B cell (primary cell): Measurements from ENCODE around the gene EDC3. TPM values are rescaled to one million over a fixed set of nuclear protein-coding genes. Genes with fewer than 3 reads are reported as not detected.

Experiments used
- ATAC-seq: fragments of 200-7000 bp; cut with Tn5 transposase; one replicate; pipeline ENCODE4 v1.10.0; 2021; ENCODE audit warnings: low read depth, mild to moderate bottlenecking, moderate number of reproducible peaks, moderate library complexity
- CTCF ChIA-PET: fragments of 350-600 bp; sonication (Branson Sonifier 250); formaldehyde crosslinking; loops from one replicate; lab custom pipeline; 2021; ENCODE audit warnings: antibody characterized with exemption, inconsistent platforms; lab: Charles Lee
- POLR2A ChIA-PET: fragments of 350-600 bp; sonication (Branson Sonifier 250); formaldehyde crosslinking; loops from one replicate; lab custom pipeline; 2021; ENCODE audit warnings: antibody characterized with exemption; lab: Charles Lee
- DNase-seq: peaks from one replicate; pipeline ENCODE4 v3.0.0; 2013
- H2AFZ ChIP-seq: 2 replicates; pipeline ENCODE4 v1.6.1; 2012; ENCODE audit warnings: mild to moderate bottlenecking, low read depth, low read length; ENCODE audit not compliant: insufficient read depth, poor library complexity, severe bottlenecking
- H3K27ac ChIP-seq, 2 donors: 1 replicate in 1 of 2; 2 replicates in 1 of 2; pipeline ENCODE4 v1.5.1; 2012 to 2013; ENCODE audit warnings: low read length in 2 of 2, mild to moderate bottlenecking in 2 of 2, moderate library complexity in 1 of 2
- H3K27me3 ChIP-seq, 4 experiments: fragments of 200-600 bp in 1 of 4; sonication (generic) in 1 of 4; replicated peaks in 1 of 4; 1 replicate in 2 of 4; 2 replicates in 2 of 4; pipeline versions ENCODE4 v1.6.1 to v1.7.0; 2013 to 2016; ENCODE audit warnings: low read length in 3 of 4, mild to moderate bottlenecking in 2 of 4, mixed read lengths in 1 of 4, moderate library complexity in 1 of 4; ENCODE audit not compliant: insufficient read depth in 4 of 4, control insufficient read depth in 3 of 4; ENCODE audit errors: control extremely low read depth in 1 of 4
- H3K36me3 ChIP-seq, 2 experiments: replicated peaks in 1 of 2; 1 replicate in 1 of 2; 2 replicates in 1 of 2; pipeline versions ENCODE4 v1.6.1 to v1.7.1; 2013; ENCODE audit warnings: low read length in 1 of 2; ENCODE audit not compliant: insufficient read depth in 2 of 2, control insufficient read depth in 1 of 2; ENCODE audit errors: control extremely low read depth in 1 of 2, extremely low read depth in 1 of 2
- H3K4me1 ChIP-seq, 2 donors: fragments of 200-600 bp in 1 of 2; sonication (generic) in 1 of 2; 1 replicate in 1 of 2; 2 replicates in 1 of 2; pipeline versions ENCODE4 v1.5.1 to v1.6.1; 2013 to 2017; ENCODE audit warnings: low read length in 2 of 2; ENCODE audit not compliant: control insufficient read depth in 2 of 2, insufficient read depth in 2 of 2
- H3K4me2 ChIP-seq: replicated peaks from 2 replicates; pipeline ENCODE3; 2012; ENCODE audit warnings: mild to moderate bottlenecking, low read depth, low read length; ENCODE audit not compliant: poor library complexity, severe bottlenecking
- H3K4me3 ChIP-seq, 5 experiments: fragments of 200-600 bp in 1 of 5; sonication (generic) in 1 of 5; 1 replicate in 3 of 5; 2 replicates in 2 of 5; pipeline versions ENCODE4 v1.5.1 to v1.7.0; 2011 to 2016; ENCODE audit warnings: low read length in 4 of 5, mild to moderate bottlenecking in 4 of 5, low read depth in 2 of 5, control low read depth in 1 of 5, moderate library complexity in 1 of 5; ENCODE audit not compliant: insufficient read depth in 1 of 5; ENCODE audit errors: control extremely low read depth in 1 of 5, extremely low read depth in 1 of 5
- H3K79me2 ChIP-seq: fragments of 200-600 bp; sonication (generic); one replicate; pipeline ENCODE4 v1.6.0; 2016; ENCODE audit warnings: low read length; ENCODE audit not compliant: control insufficient read depth, insufficient read depth
- H3K9ac ChIP-seq: fragments of 200-600 bp; sonication (generic); 2 replicates; pipeline ENCODE4 v1.6.1; 2017; ENCODE audit warnings: mild to moderate bottlenecking, low read length, moderate library complexity
- H3K9me3 ChIP-seq, 3 donors: one replicate each; pipeline versions ENCODE4 v1.6.1 to v1.7.1; 2013; ENCODE audit warnings: low read length in 2 of 3; ENCODE audit not compliant: control insufficient read depth in 2 of 3, insufficient read depth in 1 of 3; ENCODE audit errors: control extremely low read depth in 1 of 3
- H4K20me1 ChIP-seq: 2 replicates; pipeline ENCODE4 v1.6.0; 2012; ENCODE audit warnings: mild to moderate bottlenecking, low read length; ENCODE audit not compliant: insufficient read depth, control insufficient read depth, poor library complexity, severe bottlenecking
- H3K27ac Mint-ChIP-seq: one replicate; pipeline ENCODE4 v1.8.0; 2021; ENCODE audit warnings: mixed read lengths
- H3K27me3 Mint-ChIP-seq: one replicate; pipeline ENCODE4 v1.8.0; 2021; ENCODE audit warnings: mixed read lengths
- H3K4me1 Mint-ChIP-seq: one replicate; pipeline ENCODE4 v1.8.0; 2021; ENCODE audit warnings: mixed read lengths
- H3K4me3 Mint-ChIP-seq: one replicate; pipeline ENCODE4 v1.8.0; 2021; ENCODE audit warnings: mixed read lengths
- H3K9me3 Mint-ChIP-seq: one replicate; pipeline ENCODE4 v1.8.0; 2022; ENCODE audit warnings: mixed read lengths; ENCODE audit not compliant: insufficient read depth
- EZH2 ChIP-seq: IDR thresholded peaks from 2 replicates; pipeline ENCODE4 v1.6.1; 2012; ENCODE audit warnings: borderline replicate concordance, low read depth, mild to moderate bottlenecking, moderate library complexity, low read length; ENCODE audit not compliant: insufficient read depth, poor library complexity, severe bottlenecking
- WGBS: methylation state at CpG from one replicate; pipeline ENCODE4 v1.1.5; 2013; ENCODE audit warnings: missing lambda C conversion rate; ENCODE audit not compliant: insufficient coverage; 5-methylcytosine and 5-hydroxymethylcytosine counted together
- intact Hi-C: fragments of 100-400 bp; cut with micrococcal nuclease; formaldehyde crosslinking; loops from one replicate; pipeline ENCODE4 v1.10.0; 2022
- polyA plus RNA-seq: library from polyadenylated mRNA; depleted of rRNA; stranded (reverse); fragments of >200 nt; gene quantifications from 2 replicates; pipeline ENCODE4 v1.2.3, GENCODE V29; 2012
- total RNA-seq, 2 donors: library from RNA; stranded (reverse); fragments of 120-200 nt in 1 of 2; gene quantifications; 1 replicate in 1 of 2; 2 replicates in 1 of 2; pipeline versions ENCODE4 v1.2.3 to v1.2.4, GENCODE V29; 2013 to 2022
- TF ChIP-seq, protein P1 (sequence below): fragments of 200-600 bp; IDR thresholded peaks from one replicate; pipeline ENCODE4 v1.8.0; 2022; ENCODE audit warnings: antibody characterized with exemption, mild to moderate bottlenecking

EDC3 gene
- total and polyA plus RNA-seq, 2 donors (not counting 1 experiment from before 2014, with no cell fraction given), result 16.9 to 55.4 TPM

DNA sequence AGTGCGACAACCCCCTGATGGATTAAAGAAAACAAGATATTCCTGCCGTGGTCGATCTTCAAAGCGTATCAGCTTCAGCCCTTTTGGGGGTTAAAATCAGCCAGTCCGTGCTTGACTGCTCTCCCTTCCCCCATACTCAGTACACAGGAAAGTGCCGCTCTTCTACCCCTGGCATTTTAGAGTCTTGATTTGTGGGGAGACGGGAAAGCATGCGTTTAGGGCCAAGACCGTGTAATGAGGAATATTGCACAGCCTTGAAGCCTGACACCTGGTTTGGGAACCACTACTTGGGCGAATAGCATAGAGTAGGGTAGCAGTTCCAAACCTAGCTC, 540 bp upstream of the EDC3 start:
- Histone ChIP-seq H3K27ac (peak overlapping the region; percentile 63 to 87), H3K4me3 (peak overlapping the region; percentile 70 to 95 (median 87)), H3K27me3 (peaks cover 0 to 6% (median 0%) of the 10 kb centered on the region in 4 experiments), H3K9ac (peak overlapping the region; percentile 89), H2AFZ (peak overlapping the region; percentile 96), H3K4me1 (peaks cover 14 to 16% of the 10 kb centered on the region in 2 donors), H3K9me3 (no peaks in the 10 kb centered on the region), H3K36me3 (no peaks in the 10 kb centered on the region), H3K4me2 (peak overlapping the region; percentile 88), H3K79me2 (peaks cover 53% of the 10 kb centered on the region), H4K20me1 (no peaks in the 10 kb centered on the region)
- DNase-seq (no peak), ATAC-seq (no peak)
- Mint-ChIP-seq H3K4me1 (peaks cover 33% of the 10 kb centered on the region), H3K27me3 (no peaks in the 10 kb centered on the region), H3K4me3 (peak overlapping the region; percentile 100), H3K9me3 (no peaks in the 10 kb centered on the region), H3K27ac (peak overlapping the region; percentile 97)
- WGBS, result 0% methylated on average over 2 of the region's 10 CpGs
- intact Hi-C loops, result loop anchor here (1.0 to 2.0 kb wide), 4 partner anchors 28 to 194 kb away; partner anchors contain the start of genes ARID3B, CYP1A1 and MPI
- CTCF ChIA-PET, result interaction anchor here (0.7 kb wide), 1 partner anchor 62 kb away, joined by 3 read pairs; no protein-coding TSS in a partner anchor
- POLR2A ChIA-PET, result no interaction called here
- TF ChIP-seq EZH2, result no peak
- TF ChIP-seq, protein P1, sequence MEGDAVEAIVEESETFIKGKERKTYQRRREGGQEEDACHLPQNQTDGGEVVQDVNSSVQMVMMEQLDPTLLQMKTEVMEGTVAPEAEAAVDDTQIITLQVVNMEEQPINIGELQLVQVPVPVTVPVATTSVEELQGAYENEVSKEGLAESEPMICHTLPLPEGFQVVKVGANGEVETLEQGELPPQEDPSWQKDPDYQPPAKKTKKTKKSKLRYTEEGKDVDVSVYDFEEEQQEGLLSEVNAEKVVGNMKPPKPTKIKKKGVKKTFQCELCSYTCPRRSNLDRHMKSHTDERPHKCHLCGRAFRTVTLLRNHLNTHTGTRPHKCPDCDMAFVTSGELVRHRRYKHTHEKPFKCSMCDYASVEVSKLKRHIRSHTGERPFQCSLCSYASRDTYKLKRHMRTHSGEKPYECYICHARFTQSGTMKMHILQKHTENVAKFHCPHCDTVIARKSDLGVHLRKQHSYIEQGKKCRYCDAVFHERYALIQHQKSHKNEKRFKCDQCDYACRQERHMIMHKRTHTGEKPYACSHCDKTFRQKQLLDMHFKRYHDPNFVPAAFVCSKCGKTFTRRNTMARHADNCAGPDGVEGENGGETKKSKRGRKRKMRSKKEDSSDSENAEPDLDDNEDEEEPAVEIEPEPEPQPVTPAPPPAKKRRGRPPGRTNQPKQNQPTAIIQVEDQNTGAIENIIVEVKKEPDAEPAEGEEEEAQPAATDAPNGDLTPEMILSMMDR, result no peak

DNA sequence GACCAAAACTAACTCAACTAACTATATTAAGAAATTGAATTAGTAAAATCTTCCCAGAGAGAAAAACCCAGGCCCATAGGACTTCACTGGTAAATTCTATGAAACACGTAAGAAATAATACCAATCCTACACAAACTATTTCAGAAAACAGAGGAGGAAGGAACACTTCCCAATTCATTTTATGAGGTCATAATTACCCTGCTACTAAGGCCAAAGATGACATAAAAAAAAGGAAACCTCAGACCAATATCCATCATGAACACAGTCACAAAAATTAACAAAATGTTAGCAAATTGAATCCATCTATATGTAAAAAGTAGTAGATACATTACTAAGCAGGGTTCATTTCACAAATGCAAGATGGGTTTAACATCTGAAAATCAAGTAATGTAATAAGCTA, 3.5 kb downstream of the EDC3 start:
- ATAC-seq, result no peak
- intact Hi-C loops, result no loop called here
- WGBS, result no CpG with 5 or more reads among the region's 1 CpG

More for the DNA sequence above, 3.5 kb downstream of the EDC3 start:
- no peak overlapping the region for H3K4me3 Mint-ChIP-seq
- TF ChIP-seq, protein P1, result no peak
- no peak for TF ChIP-seq EZH2
- Histone ChIP-seq H3K36me3 (peaks cover 0 to 5% of the 10 kb centered on the region in 2 experiments), H3K4me1 (peaks cover 14 to 16% of the 10 kb centered on the region in 2 donors), H3K9me3 (no peaks in the 10 kb centered on the region), H3K79me2 (peaks cover 70% of the 10 kb centered on the region), H3K27ac (no peak overlapping the region), H2AFZ (no peak overlapping the region), H3K4me2 (no peak overlapping the region), H3K27me3 (no peaks in the 10 kb centered on the region), H3K9ac (no peak overlapping the region), H4K20me1 (peaks cover 10% of the 10 kb centered on the region), H3K4me3 (no peak overlapping the region)
- DNase-seq, result no peak
- H3K27me3 Mint-ChIP-seq, result no peaks in the 10 kb centered on the region
- ChIA-PET CTCF (no interaction called here), POLR2A (no interaction called here)
- H3K9me3 Mint-ChIP-seq, result no peaks in the 10 kb centered on the region
- no peak overlapping the region for H3K27ac Mint-ChIP-seq
- H3K4me1 Mint-ChIP-seq, result peaks cover 40% of the 10 kb centered on the region
